HG03135 (cell line): ENCODE data around the gene KCND2.
"Not testable (repeated sequence)": the region's sequence is repeated elsewhere in the genome, so short reads cannot be mapped to it uniquely, and the experiment has no call there.

Experiments
- ATAC-seq: cut with Tn5 transposase; IDR thresholded peaks from one replicate; pipeline ENCODE4 v1.9.1; 2021; ENCODE audit warnings: mild to moderate bottlenecking, moderate library complexity; ENCODE audit not compliant: unreplicated experiment

The KCND2 gene

DNA sequence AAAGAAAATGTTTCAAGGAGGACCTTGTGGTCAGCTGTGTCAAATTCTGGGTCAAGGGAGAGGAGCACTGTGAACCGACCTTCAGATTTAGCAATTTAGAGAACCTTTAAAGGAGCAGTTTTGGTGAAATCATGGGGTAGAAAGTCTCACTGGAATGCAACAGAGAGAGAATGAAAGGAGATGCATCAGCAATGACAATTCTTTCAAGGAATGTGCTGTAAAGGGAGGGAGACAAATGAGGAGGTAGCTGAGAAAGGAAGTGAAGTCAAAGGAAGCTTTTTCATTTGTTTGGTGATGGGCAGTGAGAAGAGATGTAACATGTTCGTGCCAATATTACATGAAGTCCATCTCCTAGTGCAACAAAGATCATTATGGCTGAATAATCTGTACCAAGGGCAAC lies 418.9 kb downstream of the KCND2 start:
- ATAC-seq, result no peak

DNA sequence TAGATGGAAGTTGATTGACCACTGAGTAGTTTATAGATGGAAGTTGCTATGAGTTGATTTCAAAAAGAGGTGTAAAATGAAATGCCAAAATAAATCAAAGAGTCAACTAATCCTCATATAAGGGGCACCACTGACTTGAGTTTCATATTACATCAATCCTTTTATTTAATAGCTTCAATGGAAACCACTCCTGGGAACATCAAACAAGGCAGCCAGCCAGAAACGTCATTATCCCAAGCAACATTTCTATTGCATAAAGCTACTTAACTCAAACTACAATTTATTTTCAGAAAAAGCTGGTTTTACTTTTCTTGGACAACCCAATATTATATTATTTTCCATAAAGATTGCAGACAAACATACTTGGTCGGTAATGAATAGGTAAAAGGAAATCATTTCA lies 422.9 kb downstream of the KCND2 start:
- no peak for ATAC-seq

DNA sequence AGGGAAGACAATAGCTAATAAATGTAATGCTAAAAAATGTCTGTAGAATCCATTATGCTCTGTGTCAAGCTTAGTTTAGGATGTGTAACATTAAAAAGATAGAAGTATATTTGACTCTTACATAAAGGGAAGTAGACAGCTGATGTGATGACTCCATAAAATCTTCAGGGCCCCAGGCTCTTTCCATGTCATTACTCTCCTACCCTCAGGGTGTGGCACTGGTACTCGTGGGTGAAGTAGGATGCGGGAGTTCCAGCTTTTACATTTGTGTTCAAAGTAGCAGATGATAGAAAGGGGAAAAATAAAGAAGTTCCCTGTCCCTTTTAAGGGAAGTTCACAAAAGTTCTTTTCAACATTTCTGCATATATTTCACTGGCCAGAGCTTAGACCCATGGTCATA lies 427.8 kb downstream of the KCND2 start:
- no peak for ATAC-seq

DNA sequence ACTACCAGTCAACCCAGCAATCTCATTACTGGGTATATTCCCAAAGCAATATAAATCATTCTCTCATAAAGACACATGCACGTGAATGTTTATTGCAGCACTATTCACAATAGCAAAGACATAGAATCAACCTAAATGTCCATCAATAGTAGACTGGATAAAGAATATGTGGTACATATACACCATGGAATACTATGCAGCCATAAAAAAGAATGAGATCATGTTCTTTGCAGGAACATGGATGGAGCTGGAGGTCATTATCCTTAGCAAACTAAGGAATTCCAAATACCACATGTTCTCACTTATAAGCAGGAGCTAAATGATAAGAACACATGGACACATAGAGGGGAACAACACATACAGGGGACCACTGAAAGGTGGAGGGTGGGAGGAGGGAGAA lies 429.4 kb downstream of the KCND2 start:
- ATAC-seq, result not testable (repeated sequence)

DNA sequence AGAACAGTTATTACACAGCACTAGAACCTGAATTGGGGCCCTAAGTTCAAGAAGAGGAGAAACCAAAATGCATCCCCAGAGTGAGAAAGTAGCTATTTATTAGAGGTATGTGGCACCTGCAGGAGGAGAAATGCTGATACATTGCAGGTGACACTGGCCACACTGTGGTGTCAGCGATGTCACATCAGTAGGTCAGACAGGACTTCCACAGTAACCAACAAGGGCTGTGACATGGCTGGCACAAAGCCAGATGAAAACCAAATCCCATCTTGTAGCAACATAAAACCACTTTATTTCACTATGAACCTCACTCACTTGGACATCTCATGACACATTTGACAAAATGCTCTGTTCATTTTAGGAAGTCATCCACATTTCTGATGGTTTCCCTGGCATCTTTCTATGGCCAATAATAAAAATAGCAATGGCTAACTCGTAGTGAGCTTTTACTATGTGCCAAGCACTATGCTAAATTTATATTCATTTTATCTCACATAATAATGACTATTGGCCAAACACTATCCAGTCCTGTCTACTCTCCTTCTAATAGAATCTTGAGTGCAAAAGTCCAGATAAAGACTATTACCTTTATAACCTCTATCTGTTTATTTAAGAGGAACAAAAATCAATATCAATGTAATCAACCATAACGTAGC lies 430.7 kb downstream of the KCND2 start:
- ATAC-seq, result no peak

DNA sequence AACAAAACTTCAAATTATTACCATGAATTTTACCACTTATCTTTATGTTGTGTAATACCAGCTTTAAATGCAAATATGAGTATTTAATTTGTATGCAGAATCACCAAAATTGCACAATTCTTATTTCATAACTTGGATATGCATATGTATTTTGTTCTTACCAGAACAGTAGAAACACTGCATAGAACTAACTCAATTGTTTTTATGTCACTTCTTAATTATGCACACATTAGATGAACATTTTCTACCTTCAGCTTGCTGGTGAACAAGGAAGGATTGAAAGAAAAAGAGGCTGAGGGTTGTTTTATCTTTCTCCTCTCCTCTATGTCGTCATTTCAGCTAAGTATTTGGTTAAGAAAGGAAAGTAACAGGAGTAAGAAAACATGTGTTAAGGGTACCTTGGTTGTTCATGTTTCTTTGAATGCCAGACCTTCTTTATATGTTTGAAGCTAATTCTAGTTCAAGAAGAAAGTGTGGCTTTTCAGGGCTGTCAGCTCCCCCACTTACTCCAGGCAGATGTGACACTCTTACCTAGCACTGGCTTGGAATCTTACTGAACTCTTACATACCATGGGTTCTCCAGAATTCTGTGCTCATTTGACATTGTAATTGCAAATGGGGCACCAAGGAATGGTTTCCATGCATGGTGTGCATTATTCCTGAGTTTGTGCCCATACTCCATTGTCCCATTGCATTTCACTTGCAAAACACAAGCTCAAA lies 436.4 kb downstream of the KCND2 start:
- no peak for ATAC-seq

DNA sequence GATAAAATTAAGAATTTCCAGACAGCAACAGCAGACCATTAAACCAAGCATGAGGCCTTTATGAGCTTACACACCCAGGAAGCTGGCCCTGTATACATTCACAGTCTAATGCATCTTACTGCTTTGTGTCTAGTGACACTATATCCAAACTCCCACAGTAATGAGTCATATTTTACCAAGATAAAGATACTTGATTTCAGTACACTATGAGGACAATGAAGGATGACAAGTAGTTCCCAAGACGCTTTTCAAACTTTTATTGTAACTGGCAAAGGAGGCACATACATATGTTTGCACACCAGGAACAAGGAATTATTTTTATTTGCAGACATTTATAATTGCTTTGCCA lies 437.0 kb downstream of the KCND2 start:
- ATAC-seq, result no peak

DNA sequence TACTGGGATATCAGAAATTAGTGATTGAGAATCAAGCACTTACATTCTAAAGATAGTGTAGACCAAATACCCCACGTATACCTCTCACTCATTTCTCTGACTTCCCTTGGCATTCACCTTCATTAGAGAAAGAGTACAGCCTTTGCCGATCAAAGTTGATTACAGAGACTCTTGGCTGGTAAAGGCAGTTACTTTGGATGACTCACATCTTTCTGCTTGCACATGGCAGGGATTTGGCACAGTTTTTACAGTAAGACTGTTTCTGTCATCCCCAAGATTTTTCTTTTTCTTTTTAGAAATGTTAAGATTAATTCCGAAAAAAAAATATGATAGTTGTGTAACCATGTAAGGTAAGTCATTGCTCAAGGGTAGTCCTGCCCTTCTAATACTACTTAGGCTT lies 442.0 kb downstream of the KCND2 start:
- no peak for ATAC-seq

DNA sequence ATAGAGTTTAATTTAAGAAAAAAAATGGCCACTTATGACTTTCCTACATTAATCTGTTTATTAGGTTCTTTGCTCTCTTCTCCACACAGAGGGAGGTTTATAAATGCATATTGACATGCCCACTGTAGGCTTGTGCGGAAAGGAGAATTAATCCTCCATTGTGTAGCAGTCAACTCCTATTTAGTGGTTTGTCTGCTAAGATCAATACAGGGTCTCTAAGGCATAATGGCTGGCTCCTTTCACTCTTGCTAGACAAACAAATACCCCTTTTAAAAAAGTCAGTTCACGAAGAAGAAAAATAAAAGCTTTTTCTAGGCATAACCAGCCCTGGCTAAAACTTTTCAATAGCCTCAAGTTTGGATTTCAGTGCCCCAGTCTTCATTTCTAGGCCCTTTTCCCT lies 443.3 kb downstream of the KCND2 start:
- ATAC-seq, result no peak

DNA sequence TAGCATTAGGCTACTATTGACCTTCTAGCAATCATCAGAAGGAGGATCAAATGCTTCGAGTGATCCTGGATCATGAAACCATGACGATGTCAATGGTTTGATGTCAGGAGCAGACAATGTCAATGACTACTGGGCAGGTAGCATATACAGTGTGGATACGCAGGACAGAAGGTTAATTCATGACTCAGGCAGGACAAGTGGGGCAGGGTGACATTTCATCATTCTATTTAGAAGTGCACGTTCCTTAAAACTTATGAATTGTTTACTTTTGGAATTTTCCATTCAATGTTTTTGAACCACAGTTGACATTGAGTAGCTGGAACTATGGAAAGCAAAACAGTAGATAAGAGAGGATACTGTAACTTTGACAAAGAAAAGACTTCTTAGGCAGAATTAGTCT lies 444.2 kb downstream of the KCND2 start:
- ATAC-seq, result no peak

DNA sequence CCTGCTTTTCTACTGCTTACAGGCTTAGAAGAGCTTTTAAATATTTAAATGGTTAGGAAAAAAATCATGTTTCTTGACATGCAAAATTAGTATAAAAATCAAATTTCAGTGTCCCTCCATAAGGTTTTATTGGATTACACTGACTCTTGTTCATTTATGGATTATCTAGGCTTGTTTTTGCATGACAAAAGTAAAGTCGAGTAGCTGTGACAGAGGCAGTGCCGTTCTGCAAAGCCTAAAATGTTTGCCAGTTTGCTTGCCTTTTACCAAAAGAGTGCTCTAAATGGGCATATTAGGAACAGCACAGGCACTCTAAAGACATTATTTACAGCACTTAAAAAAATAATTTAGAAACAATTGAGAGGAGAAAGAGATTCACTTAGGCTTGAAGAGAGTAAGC lies 445.4 kb downstream of the KCND2 start:
- ATAC-seq, result no peak

DNA sequence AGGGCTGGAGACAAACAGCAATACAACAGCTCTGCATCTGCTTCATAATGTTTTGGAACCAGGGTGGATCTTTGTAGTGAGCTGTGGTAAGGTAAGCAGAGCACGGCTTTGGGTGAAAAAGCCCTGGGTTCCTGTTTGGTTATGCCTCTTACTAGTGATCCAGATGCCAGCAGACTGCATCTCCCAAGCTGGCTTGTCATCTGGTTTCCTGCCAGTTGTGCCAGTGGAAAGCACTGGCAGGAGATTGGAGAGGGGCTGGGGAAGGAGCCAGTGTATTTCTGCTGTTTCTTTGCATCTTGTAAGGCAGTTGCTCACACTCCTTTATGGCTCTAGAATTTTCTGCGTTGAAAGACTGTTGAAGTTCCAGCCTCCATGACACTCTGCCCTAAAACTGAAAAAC lies 447.3 kb downstream of the KCND2 start:
- no peak for ATAC-seq

DNA sequence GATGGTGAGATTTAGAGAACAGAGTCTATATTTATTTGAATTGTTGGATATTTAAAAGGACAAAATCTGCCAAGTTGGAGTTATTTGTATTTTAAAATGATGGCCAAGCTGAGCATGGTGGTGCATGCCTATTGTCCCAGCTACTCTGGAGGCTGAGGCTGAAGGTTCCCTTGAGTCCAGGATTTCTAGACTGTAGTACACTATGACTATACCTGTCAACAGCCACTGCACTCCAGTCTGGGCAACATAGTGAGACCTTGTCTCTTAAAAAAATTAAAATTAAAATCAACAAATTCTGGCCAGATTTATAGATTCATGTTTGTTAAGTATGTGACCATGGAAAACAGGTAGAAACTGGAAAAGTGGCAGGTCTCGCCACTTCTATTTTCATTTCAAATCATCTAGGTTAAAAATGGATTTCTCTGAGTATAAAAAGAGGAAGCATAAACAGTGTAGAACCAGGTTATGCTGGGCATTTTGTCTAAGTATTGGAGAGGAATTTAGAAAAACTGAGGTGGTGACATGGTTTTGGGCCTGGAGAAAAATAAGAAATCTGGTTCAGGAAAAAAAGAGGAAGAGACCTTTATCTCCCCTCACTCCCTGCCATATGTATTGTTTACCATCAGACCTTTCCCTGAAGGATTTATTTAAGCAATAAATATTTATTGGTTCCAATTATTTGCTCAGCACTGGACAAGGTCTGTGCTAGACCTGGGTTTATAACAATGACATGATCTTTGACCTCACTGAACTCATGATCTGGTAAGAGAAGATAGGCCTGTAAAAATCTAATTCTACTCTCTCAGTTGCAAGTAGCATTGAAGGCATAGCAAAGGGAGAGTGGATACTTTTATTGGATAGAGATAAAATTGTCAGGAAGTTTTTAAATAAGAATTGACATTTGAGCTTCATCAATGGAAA lies 450.8 kb downstream of the KCND2 start:
- ATAC-seq, result no peak

DNA sequence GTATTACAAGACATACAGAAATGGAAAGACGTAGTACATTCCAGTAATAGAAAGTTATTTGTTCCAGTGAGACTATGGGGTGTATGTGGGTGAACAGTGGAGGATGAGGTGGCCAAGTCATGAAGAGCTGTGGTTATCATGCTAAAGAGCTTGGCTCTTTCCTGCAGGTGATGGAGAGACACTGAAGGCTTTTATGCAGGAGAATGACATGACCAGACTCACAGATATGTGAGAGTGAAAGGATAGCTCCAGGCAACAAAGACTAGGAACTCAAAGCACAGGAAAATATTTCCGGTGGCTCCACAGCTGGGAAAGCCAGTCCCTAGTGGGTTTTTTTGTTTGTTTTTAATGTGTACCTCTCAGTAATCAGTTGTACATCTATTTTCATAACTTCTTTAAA lies 451.5 kb downstream of the KCND2 start:
- no peak for ATAC-seq

DNA sequence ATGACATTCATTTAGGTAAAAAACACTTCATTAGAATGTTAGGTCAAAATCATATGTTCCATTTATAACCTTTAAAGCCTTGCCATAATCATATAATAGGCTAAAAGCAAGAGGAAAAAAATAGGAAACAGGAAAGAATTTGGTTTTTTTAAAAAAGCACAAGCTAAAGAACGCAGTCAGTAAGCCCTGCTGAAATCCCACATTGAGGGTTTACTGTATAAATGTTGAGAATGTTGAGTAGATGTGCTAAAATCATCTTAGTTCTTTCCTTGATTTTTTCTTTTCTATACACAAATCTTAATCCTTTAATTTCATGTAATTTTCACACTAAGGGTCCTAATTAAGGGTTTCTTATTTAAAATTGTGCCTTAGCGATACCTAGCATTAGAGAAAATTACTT lies 452.0 kb downstream of the KCND2 start:
- ATAC-seq, result no peak

DNA sequence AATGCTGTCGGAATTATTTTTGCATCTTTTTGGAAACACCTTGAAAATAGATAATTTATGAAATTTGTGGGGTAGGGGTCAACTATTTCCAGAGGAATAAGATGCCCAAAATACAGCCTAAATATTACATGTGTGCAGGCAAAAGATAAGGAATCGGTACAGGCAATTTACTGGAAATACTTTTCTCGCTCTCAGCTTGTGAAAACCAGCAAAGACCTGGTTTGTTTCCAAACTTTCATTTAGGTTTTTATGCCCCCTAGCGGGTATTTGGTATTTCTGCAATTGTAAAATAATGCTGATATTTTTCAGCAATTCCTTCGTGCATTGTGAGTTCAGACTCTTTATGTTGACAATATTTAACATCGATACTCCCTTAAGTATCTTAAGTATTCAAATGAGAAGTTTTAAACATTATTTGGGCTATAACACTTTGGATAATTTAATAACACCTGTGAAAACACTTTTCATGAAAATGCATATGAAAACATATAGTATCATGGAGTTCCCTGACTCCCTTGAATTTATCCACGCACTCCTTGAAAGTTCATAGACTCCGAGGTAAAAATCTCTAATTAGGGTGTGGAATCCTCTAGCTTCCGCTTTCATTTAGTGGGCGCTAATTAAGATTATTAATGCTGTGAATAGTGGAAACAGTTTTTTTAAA lies 452.5 kb downstream of the KCND2 start:
- no peak for ATAC-seq

DNA sequence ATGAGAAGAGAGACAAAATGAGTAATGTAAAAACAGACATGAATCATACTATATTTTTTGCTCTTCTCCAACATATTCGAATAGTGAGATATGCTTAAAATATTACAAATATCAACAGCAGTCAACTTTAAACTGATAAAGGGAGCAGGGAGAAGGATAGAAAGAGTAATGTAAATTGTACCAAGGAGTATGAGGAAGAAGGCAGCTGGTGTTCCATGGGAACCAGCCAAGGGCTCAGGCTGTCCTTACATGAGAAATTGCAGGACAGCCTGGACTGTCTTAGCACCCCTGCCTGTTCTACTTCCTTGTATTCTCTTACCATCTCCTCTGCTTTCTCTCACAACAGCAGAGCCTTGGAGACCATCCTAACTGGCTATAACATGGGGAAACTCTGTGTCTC lies 456.3 kb downstream of the KCND2 start:
- ATAC-seq, result no peak

DNA sequence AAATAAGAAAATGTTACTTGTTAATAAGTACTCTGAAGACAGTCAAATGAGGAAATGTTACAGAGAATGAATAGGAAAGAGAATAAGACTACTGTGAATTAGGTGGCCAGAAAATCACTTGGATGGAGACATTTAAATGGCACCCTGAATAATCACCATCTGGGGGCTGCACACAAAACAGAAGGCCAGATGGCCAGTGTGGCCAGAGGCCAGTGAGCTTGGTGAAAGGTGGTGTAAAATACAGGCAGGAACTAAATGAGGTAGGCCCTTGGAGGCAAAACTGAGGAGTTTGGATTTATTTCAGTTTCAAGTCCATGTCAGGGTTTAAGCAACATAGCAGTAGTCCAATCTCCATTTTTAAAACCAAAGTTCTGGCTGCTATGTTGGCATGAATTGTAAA lies 458.3 kb downstream of the KCND2 start:
- ATAC-seq, result no peak

DNA sequence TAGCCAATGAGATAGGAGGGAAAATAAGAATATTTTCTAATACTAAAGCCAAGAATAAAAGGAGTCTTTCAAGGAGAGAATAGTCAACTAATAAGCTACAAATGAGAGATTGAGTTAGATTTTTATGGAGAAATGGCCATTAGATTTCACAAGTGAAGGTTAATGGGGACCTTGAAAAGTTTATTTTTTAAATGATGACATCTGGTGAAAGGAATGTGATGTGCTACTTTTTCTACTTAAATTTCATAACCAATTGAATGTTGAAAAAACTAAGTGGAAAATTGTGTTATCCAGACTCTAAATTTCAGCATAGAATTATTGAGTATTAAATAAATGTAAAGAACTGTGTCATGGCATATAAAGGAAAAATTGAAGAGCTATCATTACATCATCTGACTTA lies 459.3 kb downstream of the KCND2 start:
- ATAC-seq, result no peak

DNA sequence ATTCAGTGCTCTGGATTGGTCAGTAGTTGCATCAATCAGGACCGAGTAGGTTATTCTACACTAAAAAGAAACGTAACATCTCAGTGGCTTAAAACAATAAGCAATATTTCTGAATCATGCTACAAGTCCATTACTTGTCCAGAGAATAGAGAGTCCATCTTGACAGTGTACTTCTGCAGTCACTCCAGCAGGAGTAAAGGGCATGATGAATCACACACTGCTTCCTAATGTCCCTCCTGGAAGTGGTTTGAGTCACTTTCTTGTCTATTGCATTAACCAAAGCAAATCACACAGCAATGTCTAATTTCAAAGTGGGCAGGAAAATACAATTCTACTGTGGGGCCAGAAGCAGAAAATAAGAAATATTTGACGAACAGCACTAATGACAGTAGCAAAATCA lies 460.2 kb downstream of the KCND2 start:
- no peak for ATAC-seq

DNA sequence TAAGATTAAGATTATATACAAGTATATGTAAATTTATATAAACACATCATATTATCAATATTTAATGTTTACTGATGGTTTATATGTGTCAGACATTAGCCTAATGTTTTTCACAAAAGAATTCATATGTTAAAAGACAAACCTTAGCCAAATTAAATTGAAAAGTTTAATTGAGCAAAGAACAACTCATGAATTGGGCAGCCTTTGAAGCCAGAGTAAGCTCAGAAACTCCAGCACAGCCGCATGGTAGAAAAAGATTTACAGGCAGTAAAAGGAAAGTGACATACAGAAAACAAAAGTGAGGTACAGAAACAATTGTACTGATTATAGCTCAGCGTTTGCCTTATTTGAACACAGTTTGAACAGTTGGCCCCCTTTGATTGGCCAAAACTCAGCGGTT lies 460.9 kb downstream of the KCND2 start:
- no peak for ATAC-seq
